NCI-H2107 treated with DMSO at 0.1 percent for 48 hours (cell line): ENCODE results near the gene DOCK2.

Source experiments
- DNase-seq: peaks from one replicate; lab custom pipeline; 2025; ENCODE audit not compliant: unreplicated experiment; lab: John Stamatoyannopoulos, UW

Gene DOCK2

DNA sequence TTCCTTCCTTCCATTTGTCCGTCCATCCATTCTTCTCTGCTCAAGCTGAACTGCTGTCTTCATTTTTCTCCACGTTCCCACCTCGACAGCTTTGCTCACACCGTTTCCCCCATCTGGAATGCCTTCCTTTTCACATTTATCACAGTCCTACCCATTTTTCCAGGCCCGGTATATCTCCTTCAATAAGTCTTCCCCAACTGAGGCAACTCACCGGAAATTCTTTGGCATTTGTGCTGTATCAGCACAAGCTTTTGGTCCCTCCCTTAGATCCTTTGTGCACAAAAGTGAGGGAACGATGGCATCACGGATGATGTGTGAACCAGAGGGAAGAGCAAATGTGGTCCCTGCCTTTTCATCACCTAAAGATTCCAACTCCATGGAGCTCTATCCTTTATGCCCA, 388.8 kb downstream of the DOCK2 start:
- DNase-seq = no peak

DNA sequence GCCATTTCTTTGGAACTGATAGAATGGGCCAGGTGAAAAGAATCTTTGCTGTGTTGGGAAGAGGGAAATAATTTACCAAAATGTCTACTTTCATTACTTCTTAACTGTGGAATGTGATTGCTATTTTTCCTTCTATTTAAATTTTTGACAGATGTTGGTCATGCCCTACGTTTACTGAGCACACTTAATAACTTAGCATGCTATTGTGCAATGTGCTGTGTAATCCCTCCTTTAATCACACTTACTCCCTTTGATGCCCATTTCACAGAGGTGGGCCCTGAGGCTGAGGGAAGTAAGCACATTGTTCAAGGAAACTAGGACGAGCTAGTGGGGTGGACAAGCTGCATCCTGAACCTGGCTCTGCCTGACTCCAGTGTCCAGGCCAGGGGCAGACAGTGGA, 391.0 kb downstream of the DOCK2 start:
- no peak for DNase-seq

DNA sequence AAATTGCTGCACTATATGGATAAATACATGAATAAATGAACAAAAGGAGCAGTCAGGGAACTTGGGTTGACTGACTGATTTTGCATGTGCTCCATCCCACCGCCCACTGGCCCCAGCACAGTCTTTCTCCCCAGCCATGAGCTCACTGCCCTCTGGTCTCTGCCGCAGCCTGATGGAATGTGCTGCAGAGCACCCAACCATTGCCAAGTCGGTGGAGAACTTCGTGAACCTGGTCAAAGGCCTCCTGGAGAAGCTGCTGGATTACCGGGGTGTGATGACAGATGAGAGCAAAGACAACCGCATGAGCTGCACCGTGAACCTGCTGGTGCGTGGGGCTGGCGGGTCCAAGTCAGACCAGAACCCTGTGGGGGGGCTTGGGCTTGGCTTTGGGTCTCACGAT, 397.2 kb downstream of the DOCK2 start:
- no peak for DNase-seq

DNA sequence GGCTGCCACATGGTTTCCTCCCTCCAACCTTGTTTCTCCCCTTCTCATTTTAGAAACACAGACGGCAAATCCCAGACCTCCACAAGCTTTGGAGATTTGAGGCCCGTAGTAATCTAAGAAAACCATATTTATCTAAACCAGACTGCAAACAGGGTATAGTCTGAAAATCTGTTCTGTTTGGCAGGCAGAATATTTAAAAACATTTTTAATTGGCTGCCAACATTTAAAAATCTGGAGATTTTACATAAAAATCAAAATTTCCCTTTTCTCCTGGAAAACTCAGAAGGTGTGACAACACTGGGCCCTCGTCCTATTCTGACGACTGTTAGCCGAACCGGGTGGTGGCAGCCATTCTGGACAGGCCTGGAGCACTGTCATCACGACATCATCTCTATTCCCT, 401.2 kb downstream of the DOCK2 start:
- no peak for DNase-seq

DNA sequence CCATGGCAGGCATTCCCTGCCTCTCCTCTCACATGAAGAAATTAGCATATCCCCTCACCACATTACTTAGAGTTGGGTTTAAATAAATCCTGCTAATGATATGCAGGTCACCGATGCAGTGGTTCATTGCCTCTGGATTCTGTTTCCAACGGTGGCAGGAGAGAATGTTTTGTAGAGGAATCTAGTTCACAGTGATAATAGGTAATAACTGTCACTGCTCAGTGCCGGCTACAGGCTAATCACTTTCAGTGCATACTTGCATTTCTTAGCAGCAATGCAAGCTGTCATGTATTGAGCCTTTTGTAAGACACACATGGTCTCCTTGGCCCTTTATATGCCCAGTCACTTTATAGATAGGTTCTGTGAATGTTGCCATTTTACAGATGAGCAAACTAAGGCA, 402.8 kb downstream of the DOCK2 start:
- no peak for DNase-seq

DNA sequence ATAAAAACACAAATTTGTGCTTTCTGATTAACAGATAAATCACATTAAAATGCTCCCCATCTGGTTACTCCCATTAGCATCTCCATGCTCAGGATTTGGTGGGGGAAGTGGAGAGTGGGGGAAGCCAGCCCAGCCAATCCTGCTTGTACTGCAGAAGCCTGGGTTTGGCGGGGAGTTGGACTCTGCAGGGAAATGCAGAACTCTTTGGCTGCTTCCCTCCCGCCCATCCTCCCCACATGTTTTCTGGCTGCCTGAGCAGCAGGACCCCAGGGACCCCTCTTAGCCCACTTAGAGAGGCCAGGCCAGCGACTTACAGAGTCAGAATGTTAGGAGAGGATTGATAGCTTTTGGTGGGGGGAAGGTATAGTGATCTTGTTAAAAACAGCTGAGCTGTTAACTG, 409.2 kb downstream of the DOCK2 start:
- DNase-seq = no peak

DNA sequence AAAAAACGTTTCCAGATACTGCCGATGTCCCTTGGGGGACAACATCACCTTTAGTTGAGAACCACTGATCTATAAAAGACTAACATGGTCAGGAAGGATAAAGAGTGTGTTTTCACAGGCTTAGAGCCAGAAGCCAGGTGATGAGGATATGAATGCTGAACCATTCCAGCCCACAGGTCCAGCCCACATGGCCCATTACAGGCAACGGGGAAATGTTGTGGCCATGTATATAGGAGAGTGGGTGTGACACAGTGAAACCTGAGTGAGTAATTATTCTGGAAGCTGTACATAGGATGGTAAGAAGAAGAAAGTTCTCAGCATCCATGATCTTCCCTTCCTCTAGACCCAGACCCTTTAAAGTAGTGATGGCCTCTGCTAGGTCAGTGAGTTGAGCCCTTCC, 412.6 kb downstream of the DOCK2 start:
- DNase-seq = no peak

DNA sequence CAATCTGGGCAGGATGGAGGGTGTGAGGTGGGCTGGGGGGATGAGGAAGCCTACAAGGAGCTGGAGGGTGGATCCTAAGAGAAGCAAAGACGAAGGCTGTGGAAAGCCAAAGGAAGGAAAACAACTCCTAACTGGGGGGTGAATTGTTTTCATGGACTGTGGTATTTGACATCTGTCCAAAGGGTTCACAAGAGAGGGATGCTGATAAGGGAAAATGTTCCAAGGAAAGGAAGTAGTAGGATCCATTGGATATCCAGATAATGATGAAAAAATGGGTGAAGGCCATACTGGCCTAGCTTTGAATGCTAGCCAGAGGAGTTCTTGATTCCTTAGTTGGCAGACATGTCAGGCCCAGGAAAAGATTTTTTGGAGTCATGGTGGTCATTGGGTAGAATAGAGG, 416.8 kb downstream of the DOCK2 start:
- no peak for DNase-seq

DNA sequence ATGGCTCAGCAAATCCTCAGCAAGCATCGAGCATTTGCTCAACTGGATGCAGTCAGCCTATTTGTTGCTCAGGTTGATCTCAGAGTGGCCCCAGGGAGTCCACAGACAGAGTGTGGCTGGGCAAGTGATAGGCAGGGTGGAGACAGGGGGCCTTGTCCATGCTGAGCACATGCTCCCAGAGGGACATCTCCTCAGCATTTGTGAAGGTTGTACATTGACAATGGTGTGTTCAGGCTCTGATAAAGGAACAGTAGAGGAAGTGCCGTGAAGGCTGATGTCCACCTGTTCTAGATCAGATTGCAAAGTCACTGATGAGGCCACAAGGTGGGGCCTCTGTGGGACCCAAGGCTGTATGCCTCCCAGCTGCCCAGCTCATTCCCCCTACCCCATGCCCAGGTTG, 418.5 kb downstream of the DOCK2 start:
- no peak for DNase-seq

DNA sequence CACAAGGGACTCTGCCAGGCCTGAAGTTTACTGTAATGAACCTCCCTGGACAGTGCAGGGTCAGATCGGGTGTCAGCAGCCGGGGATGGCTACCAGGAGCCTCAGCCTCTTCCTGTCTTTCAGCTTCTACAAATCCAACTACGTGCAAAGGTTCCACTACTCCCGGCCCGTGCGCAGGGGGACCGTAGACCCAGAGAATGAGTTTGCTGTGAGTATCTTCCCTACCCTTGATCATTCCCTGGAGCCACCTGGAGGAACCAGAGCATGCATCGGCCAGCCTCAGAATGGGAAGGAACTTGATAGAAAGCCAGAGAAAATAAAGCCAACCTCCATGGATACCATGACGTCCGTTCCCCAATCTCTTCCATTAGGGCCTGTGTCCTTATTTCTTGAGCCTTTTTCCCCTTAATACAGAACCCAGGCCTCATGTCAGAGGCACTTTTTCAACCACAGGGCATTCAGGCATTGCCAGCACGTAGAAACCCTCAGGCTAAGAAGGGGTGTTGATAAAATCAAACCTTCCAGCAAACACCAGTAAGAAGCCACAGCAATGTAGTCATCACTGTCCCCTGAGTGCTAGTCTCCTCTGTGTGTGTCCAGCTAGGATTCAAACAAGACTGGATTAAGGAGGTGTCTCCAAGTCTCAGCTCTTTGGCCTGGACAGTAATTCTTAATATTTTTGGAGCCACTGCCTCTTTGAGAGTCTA, 419.6 kb downstream of the DOCK2 start:
- DNase-seq = no peak

DNA sequence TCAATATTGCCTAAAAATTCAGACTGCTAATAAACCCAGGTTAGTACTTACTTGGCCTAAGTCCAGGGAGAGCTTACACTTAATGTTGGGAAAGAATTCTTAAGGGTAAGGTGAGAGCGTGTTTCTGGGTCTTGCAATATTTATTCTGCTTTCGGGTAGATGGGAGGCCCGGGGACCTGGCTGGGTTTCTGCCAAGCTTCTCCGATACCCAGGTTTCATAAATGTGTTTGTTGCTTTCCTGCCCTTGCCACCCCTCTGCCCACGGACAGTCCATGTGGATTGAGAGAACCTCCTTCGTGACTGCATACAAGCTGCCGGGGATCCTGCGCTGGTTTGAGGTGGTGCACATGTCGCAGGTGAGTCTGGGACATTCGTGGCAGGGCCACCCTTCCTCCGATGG, 420.2 kb downstream of the DOCK2 start:
- DNase-seq = no peak

DNA sequence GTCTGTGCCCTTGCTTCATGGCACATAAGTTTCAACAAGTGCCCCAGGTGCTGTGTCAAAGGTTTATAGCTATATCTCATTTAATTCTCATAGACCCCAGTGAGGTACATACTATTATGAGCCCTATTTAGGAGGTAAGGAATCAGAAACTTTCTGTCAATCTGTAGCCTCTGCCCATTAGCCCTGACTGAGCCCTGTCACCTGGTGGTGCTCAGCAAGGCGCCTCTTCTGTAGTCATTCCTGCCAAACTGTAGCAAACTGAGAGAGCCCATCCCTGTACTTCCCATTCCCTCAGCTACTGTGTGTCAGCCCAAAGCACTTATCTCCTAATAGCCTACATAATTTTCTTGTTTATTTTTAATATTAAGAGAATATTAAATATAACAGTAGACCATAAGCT, 422.1 kb downstream of the DOCK2 start:
- no peak for DNase-seq

DNA sequence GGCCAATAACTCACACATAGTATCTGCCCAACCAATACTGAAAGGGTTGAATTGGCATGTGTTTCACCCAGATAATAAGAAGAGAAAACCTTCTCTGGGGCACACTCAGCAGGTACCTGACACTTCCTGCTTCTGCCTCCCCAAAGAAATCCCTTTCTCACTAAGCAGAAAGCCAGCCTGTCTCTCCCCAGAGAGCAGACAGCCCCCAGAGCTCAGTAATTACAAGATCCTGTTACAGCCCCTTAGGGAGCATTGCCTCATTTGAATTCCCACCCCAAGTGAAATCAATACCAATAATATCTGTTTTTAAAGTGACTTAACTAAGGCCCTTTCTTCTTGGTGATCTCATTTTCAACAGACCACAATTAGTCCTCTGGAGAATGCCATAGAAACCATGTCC, 430.1 kb downstream of the DOCK2 start:
- peak; percentile 50 for DNase-seq

DNA sequence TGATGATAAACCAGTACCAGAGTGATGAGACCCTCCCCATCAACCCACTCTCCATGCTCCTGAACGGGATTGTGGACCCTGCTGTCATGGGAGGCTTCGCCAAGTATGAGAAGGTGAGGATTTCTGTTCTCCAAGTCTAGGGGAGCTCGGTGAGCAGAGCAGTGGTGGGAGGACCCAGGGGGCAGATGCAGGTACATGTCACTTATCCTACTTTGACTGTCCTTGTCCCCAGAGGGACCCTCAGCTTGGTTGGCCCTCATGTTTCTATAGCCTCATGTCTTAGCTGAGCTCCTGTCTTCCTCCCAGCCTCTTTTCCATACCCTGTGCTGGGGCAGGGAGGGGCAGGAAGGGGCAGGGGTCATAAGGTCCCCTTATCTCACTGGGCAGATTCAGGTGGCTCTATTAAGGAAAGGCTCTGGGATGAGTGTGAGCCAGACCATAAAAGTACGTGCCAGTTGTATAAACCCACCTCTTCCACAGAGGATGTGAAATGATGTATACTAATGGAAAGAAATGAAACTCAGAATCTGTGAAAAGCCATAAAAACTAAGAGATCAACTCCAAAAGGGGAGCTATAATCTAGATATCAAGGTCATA, 430.6 kb downstream of the DOCK2 start:
- DNase-seq = no peak

DNA sequence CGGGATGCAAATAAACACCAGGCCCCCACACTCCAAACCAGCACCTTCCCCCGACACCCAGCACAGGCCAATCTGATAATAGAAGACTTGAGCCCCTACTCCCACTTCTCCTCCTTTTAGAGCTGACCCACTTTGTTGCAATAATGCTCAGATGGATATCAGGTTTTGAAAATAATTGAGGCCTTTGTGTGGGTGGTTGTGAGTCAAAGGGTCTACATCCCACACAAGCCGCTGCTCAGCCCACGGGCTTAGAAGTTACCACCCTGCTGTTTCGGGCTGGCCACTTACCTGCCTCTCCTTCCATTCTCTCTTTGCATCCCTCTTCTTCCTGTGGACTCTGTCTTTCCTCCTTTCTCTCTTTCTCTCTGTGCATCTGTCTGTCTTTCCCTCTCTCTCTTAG, 432.4 kb downstream of the DOCK2 start:
- DNase-seq = no peak

DNA sequence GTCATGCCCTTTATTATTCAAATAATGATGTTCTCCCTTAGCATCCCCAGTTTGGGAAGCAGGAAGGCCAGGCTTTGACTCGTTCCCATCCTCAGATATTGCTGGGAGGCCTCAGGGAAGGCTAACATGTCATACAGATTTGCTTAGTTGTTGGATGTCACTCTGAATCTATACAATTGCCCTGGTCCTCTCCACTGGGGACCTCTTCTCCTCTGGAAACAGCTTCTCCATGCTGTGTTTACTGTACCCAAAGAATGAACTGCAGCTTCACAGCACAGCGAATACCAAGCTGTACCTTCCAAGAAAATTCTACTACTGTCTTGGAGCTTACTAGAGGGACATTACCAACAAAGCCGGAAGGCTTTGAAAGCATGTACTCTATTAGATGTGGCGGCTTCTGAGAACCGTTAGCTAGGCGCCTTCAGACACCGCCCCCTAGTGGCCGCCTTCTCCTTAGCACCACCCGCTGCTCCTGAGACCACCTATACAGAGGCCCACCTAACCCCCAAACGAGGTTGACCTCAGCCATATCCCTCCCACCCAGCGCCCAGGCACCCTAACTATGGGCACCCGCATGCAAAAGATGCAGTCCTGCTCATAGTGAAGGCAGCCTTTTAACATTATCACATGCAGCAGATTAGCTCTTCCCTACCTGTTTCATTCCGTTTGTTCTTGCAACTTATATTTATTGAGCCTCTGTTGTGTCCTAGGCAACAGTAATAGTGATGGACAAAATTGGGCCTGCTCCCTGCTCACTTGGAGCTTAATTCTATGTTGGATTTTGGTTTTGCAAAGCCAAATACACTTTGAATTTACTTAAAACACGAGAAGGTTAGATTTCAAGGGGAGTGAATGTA, 433.7 kb downstream of the DOCK2 start:
- DNase-seq = no peak

DNA sequence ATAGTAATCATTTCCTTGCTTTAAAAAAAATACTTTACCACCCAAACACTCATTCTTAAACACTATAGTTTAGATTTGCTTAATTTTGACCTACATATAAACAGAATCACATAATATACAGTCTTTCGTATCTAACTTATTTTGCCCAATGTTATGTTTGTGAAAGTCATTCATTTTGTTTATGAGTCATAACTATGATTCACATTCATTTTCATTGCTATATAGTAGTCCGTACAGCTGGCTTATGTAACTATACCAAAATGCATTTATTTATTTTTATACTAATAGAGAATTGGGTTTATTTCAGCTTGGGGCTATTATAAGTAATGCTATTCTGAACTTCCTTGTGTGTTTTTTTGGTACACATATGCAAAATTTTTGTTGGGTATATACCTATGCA, 434.7 kb downstream of the DOCK2 start:
- no peak for DNase-seq

DNA sequence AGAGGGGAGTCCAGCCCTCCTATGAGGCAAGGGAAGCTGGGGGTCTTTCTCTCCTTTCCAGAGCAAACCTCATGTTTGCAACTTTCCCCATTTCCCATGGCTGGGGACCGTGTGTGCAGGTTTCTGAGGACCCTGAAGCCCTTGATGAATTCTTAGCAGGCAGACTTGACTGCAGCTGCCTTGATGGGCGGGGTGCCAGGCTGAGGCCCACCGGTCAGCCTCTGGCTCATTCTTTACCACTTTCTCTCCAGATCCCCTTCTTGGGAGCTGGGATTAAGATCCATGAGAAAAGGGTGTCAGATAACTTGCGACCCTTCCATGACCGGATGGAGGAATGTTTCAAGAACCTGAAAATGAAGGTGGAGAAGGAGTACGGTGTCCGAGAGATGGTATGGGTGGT, 438.6 kb downstream of the DOCK2 start:
- no peak for DNase-seq

DNA sequence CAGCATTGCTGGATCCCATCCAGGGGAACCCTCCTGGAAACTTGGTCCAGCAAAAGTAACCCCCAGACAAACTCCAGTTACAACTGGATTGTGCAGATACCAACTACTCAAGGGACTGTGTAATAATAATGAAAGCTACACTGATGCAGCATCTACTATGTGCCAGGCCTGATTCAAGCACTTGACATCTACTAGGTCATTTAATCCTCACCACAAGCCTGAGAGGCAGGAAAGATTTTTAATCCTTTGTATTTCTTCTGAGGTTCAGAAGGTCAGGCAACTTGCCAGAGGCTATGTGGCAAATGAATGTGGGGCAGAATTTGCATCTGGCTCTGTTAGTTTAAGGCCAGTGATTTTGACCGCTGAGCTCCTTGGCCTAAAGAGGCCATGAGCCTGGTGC, 439.1 kb downstream of the DOCK2 start:
- no peak for DNase-seq

DNA sequence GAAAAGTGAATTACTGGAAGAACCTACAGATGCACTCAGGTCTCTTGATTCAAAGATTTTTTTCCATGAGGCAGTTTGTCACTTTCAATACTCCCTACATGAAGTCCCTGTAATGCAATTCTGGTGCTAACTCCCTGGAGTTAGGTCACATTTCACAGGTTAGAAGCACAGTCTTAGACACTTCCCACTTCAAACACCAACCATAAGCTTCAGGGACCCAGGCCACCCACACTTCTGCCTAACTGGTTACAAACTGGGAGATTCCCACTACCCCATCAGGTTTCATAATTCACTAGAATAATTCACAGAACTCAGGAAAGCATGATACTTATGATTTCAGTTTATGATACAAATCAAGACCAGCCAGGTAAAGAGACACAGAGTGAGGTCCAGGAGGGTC, 439.7 kb downstream of the DOCK2 start:
- no peak for DNase-seq

DNA sequence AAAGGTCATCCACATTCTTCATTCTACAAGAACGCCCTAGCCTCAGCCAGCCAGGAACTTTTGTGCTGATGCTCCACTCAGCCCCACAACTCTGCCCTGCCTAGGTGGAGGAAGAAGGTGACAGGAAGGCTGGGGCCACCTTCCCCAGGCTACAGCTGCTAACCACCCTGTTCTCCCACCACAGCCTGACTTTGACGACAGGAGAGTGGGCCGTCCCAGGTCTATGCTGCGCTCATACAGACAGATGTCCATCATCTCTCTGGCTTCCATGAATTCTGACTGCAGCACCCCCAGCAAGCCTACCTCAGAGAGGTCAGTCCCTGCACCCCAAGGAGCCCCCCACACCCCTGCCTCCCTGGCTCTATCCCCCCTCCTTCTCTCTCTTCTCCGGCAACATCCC, 440.5 kb downstream of the DOCK2 start:
- no peak for DNase-seq

DNA sequence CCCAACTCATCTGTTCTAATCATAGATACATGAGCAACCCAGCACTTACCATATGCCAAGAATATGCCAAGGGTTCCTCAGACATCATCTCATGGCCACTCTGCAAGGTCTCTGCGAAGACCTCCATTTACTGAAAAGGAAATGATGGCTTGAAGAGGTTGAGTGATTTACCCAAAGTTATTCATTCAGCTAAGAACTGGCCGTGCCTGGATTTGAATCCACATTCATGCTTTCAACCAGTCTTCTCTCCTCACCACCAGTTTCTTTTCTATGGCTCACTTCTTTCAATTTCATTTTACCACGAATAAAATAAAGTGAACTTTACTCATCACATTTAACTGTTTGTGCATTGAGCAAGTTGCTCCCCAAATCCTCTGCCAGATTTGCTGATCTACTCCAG, 441.4 kb downstream of the DOCK2 start:
- DNase-seq = no peak
